GM21447 (cell line): ENCODE measurements around the gene BEST3.
A peak's percentile ranks its signal among the peaks of the same experiment; 100 is the strongest.
"Not testable (repeated sequence)": the region's sequence is repeated elsewhere in the genome, so short reads cannot be mapped to it uniquely, and the experiment has no call there.

ENCODE experiments used
- ATAC-seq: cut with Tn5 transposase; IDR thresholded peaks from one replicate; pipeline ENCODE4 v1.9.1; 2021; ENCODE audit not compliant: unreplicated experiment

The BEST3 gene

GRCh38 chr12:69688471-69689427 lies 10.4 kb downstream of the BEST3 start:
- no peak for ATAC-seq

DNA sequence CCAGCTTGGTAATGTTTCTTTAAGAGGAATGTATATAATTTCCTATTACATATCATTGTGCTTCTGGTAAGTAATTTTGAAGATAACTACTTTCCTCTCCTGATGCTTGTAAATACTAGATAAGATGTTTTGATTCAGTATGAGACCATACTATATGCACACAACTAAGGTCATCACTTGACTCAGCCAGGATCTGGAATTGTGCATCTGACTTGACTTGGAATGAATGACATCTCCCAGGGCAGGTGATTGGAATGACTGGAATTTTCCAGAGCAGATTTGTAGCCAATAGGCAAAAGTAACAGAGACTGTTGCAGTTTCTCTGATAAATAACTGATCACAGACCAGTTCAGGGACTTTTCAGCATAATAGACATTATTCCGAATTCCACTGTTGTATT lies 11.1 kb downstream of the BEST3 start:
- ATAC-seq: no peak

DNA sequence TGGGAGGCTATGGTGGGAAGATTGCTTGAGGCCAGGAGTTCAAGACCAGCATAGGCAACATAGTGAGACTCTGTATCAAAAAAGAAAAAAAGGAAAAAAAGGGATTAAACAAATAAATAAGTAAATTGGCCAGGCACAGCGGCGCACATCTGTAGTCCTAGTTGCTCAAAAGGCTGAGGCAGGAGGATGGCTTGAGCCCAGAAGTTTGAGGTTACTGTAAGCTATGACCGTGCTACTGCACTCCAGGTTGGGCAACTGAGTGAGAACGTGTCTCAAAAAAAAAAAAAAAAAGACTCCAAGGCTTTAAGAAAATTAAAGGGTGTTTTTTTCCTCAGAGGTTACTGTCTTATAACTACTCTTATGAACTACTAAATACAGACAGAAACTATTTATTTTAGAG lies 11.7 kb downstream of the BEST3 start:
- ATAC-seq: no peak

DNA sequence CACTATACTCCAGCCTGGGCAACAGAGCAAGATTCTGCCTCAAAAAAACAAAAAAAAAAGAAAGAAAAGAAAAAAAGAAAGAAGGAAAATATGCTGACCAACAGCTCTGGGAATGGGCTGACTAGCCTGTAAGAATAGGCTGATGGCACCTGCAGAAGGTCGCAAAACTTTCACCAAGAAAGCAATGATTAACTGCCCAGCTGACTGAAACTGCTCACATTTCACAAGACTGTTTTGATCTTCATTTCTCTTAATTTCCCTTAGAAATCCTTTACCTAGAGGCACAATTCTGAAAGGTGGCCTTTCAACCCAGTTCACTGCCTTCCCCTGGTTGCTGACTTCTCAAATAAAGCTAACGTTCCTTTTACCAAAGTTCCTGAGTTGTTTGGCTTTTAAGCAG lies 12.4 kb downstream of the BEST3 start:
- ATAC-seq: peak; percentile 51

DNA sequence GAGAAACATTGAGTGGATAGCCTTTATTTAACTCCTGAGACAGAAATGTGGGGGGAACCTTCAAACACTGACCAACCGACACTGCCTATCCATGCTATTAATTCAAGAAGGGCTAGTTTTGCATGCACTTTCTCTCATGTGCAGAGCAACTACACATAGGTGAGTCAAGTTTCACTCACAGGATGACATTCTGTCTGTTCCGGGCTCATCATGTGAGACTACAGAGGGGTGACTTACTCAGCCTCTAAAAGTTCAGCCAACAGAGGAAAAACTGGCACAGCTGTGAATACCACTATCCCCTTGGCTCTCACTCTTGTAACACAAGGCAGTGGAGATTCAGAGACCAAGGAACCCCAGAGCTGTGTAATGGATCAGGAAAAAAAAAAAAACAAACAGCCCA lies 13.3 kb downstream of the BEST3 start:
- peak; percentile 60 for ATAC-seq

DNA sequence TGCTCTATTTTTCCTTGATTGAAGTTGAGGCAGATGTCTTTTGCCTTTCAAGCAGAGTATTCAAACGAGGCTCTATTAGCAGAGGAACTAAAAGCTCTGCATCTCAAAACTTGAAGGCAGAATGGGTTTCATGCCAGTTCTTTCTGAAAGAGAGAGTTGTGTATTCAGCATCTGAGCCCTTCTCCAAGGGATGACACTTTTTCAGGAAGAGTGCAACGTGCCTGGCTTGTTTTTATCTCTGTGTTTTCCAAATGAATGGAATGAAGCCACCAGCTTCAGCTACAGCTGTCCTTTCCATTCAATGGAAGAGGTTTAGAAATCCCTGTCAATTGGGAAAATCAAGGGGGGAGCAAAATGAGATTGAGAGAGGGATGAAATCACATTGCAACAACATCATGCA lies 14.6 kb downstream of the BEST3 start:
- ATAC-seq: no peak

DNA sequence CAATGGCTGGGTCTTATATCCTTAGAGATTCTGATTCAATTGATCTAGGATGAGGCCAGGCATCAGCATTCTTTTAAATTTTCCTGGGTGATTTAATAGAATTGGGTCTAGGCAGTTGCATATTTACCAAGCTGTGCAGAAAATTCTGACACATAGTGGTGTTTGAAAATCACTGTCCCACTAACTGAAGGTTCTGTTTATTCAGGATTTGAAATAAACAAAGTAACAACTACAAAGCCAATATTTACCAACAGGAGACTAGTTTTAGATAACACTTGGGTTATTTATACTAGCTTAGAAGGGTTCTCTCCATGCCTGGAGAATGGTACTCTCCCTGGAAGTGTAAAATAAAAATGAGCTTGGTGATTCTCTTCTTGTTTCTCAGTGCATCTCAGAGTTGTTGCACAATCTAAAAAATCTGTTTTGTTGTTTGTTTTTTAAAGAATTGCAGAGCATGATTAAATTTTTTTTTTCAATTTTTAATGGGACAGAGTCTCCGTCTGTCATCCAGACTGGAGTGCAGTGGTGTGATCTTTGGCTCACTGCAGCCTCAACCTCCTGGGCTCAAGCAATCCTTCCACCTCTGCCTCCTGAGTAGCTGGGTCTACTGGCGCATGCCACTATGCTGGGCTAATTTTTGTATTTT lies 16.9 kb downstream of the BEST3 start:
- no peak for ATAC-seq

GRCh38 chr12:69679119-69679518 lies 20.0 kb downstream of the BEST3 start:
- no peak for ATAC-seq

- no peak for ATAC-seq
Measured at GRCh38 chr12:69676257-69677012, 22.7 kb downstream of the BEST3 start.

DNA sequence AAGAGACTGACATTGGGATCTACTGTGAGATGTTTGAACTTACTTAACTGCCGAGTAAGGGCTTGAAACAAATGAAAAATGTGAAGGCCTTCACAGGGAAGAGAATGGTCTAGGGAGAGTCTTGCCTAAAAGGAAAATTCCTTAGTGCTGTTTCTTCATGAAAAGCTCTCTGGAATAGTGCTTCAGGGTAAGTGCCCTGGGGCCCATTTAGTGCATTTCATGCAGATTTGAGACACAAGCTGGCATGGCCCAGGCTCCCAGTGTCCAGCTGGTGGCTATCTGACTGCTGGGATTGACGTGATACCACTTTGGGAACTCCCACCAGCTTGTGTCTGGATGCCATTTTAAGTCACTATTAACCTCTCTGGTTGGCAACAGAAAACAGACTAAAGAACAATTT lies 26.9 kb downstream of the BEST3 start:
- ATAC-seq: no peak

GRCh38 chr12:69671597-69671996 lies 27.5 kb downstream of the BEST3 start:
- ATAC-seq: no peak

GRCh38 chr12:69666798-69667197 lies 32.3 kb downstream of the BEST3 start:
- no peak for ATAC-seq

DNA sequence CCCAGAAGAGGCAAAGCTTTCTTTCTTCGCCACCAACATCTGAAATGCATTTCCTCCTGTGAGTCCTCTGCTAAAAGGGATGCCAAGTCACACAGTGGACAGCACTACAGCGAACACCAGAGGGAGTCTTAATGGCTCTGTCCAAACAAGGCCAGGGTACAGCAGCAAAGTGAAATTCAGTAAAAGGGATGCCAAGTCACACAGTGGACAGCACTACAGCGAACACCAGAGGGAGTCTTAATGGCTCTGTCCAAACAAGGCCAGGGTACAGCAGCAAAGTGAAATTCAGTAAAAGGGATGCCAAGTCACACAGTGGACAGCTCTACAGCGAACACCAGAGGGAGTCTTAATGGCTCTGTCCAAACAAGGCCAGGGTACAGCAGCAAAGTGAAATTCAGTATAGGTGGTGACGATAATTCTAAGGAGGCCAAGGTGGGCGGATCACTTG lies 34.1 kb downstream of the BEST3 start:
- ATAC-seq: not testable (repeated sequence)

DNA sequence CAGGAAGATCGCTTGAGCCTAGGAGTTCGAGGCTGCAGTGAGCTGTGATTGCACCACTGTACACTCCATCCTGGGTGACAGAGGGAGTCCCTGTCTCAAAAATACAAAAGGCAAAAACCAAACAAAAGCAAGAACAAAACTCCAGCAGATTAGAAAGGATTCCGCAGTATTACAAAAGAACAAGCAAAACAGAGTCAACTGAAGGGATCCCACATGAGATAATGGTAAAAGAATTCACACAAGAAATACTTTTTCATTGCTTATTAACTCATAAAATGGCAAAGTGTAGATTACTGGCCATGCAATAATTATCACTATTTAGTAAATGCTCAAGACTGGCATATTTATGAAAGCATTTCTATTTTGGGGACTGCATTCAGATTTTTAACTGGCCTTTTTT lies 35.4 kb downstream of the BEST3 start:
- no peak for ATAC-seq

DNA sequence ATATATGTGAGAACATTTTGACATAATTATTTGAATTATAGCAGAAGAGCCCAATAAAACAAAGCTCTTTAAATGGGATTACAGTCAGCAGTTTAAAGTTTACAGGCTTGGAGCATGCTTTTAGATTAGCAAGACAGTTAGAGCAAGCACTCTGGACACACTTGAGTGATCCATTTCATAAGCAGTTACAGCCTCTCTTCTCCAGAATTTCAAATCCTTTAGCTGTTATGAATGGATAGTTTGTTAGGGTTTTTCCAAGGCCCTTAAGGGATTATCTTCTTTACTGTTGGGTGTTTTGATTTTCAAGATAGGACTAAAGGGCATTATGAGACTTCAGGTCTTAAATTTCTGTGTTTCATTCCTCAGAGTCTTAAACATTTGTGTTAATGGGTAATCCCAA lies 36.3 kb downstream of the BEST3 start:
- ATAC-seq: no peak

- ATAC-seq: no peak
Measured at GRCh38 chr12:69661386-69661785, 37.7 kb downstream of the BEST3 start.

GRCh38 chr12:69660164-69660863 lies 38.8 kb downstream of the BEST3 start:
- ATAC-seq: no peak

DNA sequence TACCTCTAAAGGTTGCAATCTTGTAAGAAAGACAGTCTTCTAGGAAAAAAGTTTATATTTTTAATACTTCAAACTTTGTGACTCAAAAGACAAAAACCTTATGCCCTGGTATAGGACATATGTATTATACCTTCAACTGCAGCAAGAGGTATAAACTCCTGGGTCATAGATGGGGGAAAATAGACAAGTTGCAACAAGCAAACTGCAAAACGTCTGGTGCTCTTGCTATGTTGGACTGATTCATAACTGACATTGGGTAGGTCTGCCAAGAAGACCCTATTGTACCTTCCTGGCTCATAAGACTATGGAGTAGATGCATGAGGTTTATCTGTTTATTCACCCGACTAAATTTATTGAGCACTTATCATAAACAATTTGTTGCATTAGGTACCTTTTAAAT lies 40.9 kb downstream of the BEST3 start:
- ATAC-seq: no peak

- ATAC-seq: no peak
Measured at GRCh38 chr12:69657376-69658137, 41.5 kb downstream of the BEST3 start.

DNA sequence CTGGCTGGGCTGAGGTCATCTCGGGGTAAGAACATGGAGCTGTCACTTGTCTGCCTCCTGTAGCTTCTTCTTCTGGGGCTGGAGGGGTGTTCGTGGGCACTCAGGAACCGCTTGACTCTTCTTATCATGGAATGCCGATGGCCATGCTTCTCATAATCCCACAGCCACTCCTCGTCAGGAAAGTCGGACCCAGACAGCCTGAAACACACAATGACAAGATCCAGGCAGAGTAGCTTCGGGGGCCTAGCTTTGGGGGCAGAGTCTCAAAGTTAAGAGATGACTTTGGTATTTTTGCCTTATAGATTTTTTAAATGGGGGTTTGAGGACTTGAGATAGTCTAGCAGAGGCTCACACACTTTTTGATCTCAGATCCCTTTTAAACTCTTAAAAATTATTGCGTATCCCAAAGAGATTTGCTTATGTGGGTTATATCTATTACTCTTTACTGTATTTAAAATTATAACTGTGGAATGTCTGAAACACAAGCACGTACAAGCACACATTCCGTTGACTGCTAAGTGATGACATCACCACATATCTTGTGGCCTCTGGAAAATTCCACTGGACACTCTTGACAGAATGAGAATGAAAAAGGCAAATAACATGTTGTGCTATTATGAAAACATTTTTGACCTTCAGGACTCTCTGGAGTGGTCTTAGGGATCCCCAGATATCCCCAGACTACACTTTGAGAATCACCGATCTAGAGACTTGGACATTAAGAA lies 43.3 kb downstream of the BEST3 start:
- no peak for ATAC-seq
